IMR-90 (cell line): Measurements from ENCODE around the gene ACTL6B.

Experiments
- CTCF ChIP-seq: conservative IDR thresholded peaks from 2 replicates; pipeline ENCODE4 v1.5.1; 2012; ENCODE audit warnings: mild to moderate bottlenecking, low read depth, low read length, improper control_type of control experiment
- POLR2A ChIP-seq: IDR thresholded peaks from 2 replicates; pipeline ENCODE4 v1.6.1; 2012; ENCODE audit warnings: mild to moderate bottlenecking, low read depth, low read length
- RAD21 ChIP-seq: IDR thresholded peaks from 2 replicates; pipeline ENCODE4 v1.6.1; 2012; ENCODE audit warnings: low read length, improper control_type of control experiment

GRCh38 chr7:100682991-100683658 is 26.9 kb upstream of the ACTL6B start:
- TF ChIP-seq RAD21: no peak
- no peak for TF ChIP-seq CTCF
- TF ChIP-seq POLR2A: no peak
